ENCODE results near the gene USH1C.

The USH1C gene

GRCh38 chr11:17506314-17506713, 37.9 kb downstream of the USH1C start:
- Histone ChIP-seq H3K9me3 (ENCODE audit: control insufficient read depth, insufficient read depth, low read length) (no peaks in the 10 kb centered on the region), H3K27me3 (ENCODE audit: control insufficient read depth, insufficient read depth, low read length) (no peaks in the 10 kb centered on the region)

DNA sequence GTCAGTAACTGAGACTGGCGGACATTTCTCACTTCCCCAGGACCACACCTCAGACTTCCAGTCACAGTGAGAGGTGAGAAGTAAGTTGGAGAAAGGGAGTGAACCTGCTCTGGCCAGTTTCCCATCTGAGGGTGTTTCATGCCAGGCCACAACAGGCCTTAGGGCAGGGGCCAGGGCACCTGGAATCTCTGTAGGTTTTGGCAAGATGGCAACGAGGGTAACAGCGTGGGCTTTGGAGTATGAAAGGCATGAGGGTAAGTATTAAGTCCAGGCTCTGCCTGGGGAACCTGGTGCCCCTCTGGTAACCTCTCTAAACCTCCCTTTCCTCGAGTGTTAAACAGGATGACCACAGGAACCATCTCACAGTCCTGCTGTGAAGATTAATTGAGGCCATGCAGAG, 39.1 kb downstream of the USH1C start:
- H3K9ac ChIP-seq (ENCODE audit: low read depth, low read length): no peak overlapping the region
- H3K36me3 ChIP-seq (ENCODE audit: control insufficient read depth, insufficient read depth, low read length): no peaks in the 10 kb centered on the region
- no peaks in the 10 kb centered on the region for H3K4me1 ChIP-seq (ENCODE audit: control insufficient read depth, insufficient read depth, low read length)
- no peak overlapping the region for H3K4me3 ChIP-seq (ENCODE audit: low read depth, low read length)
- H3K27me3 ChIP-seq (ENCODE audit: control insufficient read depth, insufficient read depth, low read length): no peaks in the 10 kb centered on the region
- no peaks in the 10 kb centered on the region for H3K9me3 ChIP-seq (ENCODE audit: control insufficient read depth, insufficient read depth, low read length)

More at GRCh38 chr11:17506314-17506713, 37.9 kb downstream of the USH1C start:
- no peak overlapping the region for H3K4me3 ChIP-seq (ENCODE audit: low read depth, low read length)
- H3K36me3 ChIP-seq (ENCODE audit: control insufficient read depth, insufficient read depth, low read length): no peaks in the 10 kb centered on the region
- peaks cover 2% of the 10 kb centered on the region for H3K4me1 ChIP-seq (ENCODE audit: control insufficient read depth, insufficient read depth, low read length)
- no peak overlapping the region for H3K9ac ChIP-seq (ENCODE audit: low read depth, low read length)

DNA sequence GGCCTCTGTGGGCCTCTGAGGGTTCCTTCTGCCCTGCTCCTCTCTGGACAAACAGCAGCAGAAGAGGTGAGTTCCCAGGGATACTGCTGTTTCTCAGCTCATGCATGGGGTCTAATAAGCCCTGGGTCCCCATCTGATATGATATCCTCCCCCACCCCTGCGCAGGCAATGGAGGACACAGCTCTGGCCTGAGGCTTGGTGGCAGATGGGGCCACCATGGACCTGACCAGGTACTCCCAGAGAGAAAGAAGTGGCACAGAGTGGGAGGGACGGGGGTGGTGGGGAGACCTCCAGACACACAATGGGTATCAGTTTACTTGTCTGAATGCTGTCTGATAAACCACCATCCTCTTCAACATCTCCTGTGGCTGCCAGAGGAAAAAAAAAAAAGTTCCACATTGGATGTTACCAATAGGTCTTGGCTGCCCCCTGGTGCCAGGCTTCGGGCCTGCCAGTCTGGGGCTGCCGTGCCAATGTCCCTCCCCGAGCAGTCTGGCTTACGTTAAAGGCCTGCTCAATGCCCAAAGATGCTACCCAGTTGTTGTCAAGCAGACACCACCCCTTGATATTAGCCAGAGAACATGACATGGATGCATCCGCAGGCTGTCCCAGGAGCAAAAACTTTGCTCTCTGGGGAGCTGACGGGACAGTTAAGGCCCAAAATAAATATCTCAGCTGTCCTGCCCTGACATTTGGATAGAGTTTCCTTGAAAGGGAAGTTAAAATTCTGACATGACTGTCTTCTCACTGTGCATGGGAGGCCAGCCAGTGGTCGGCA, 39.7 kb downstream of the USH1C start:
- no peak overlapping the region for H3K9ac ChIP-seq (ENCODE audit: low read depth, low read length)
- H3K9me3 ChIP-seq (ENCODE audit: control insufficient read depth, insufficient read depth, low read length): no peaks in the 10 kb centered on the region
- H3K4me3 ChIP-seq (ENCODE audit: low read depth, low read length): no peak overlapping the region
- no peaks in the 10 kb centered on the region for H3K36me3 ChIP-seq (ENCODE audit: control insufficient read depth, insufficient read depth, low read length)
- no peaks in the 10 kb centered on the region for H3K27me3 ChIP-seq (ENCODE audit: control insufficient read depth, insufficient read depth, low read length)
- no peaks in the 10 kb centered on the region for H3K4me1 ChIP-seq (ENCODE audit: control insufficient read depth, insufficient read depth, low read length)

- Histone ChIP-seq H3K4me1 (ENCODE audit: control insufficient read depth, insufficient read depth, low read length) (no peaks in the 10 kb centered on the region), H3K36me3 (ENCODE audit: control insufficient read depth, insufficient read depth, low read length) (no peaks in the 10 kb centered on the region), H3K27me3 (ENCODE audit: control insufficient read depth, insufficient read depth, low read length) (no peaks in the 10 kb centered on the region), H3K9ac (ENCODE audit: low read depth, low read length) (no peak overlapping the region), H3K9me3 (ENCODE audit: control insufficient read depth, insufficient read depth, low read length) (no peaks in the 10 kb centered on the region), H3K4me3 (ENCODE audit: low read depth, low read length) (no peak overlapping the region)
These were observed 41.6 kb downstream of the USH1C start for GRCh38 chr11:17502630-17503029.

GRCh38 chr11:17500673-17501072, 43.5 kb downstream of the USH1C start:
- Histone ChIP-seq H3K9ac (ENCODE audit: low read depth, low read length) (no peak overlapping the region), H3K36me3 (ENCODE audit: control insufficient read depth, insufficient read depth, low read length) (no peaks in the 10 kb centered on the region), H3K27me3 (ENCODE audit: control insufficient read depth, insufficient read depth, low read length) (no peaks in the 10 kb centered on the region), H3K4me3 (ENCODE audit: low read depth, low read length) (no peak overlapping the region), H3K9me3 (ENCODE audit: control insufficient read depth, insufficient read depth, low read length) (no peaks in the 10 kb centered on the region), H3K4me1 (ENCODE audit: control insufficient read depth, insufficient read depth, low read length) (no peaks in the 10 kb centered on the region)

DNA sequence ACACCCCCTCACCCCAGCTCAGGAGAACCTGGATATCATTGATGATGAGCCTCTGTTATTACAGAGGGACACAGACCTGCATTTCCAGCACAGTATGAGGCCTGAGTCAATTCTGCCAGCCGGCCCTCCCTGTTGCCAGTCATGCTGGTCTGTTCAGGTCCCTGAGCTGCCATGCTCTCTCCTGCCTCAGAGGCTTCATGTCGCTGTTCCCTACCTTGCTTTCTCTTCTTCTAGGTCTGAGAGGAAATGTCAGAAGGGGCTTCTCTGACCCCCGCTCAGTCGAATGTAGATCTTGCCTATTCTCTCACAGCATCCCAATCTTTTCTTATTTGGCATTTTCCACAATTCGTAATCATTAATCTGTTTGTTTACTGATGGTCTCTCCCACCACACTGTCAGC, 45.7 kb downstream of the USH1C start:
- H3K36me3 ChIP-seq (ENCODE audit: control insufficient read depth, insufficient read depth, low read length): no peaks in the 10 kb centered on the region
- no peaks in the 10 kb centered on the region for H3K4me1 ChIP-seq (ENCODE audit: control insufficient read depth, insufficient read depth, low read length)
- H3K27me3 ChIP-seq (ENCODE audit: control insufficient read depth, insufficient read depth, low read length): no peaks in the 10 kb centered on the region
- H3K4me3 ChIP-seq (ENCODE audit: low read depth, low read length): no peak overlapping the region
- H3K9ac ChIP-seq (ENCODE audit: low read depth, low read length): no peak overlapping the region
- no peaks in the 10 kb centered on the region for H3K9me3 ChIP-seq (ENCODE audit: control insufficient read depth, insufficient read depth, low read length)

GRCh38 chr11:17498058-17498457, 46.2 kb downstream of the USH1C start:
- Histone ChIP-seq H3K27me3 (ENCODE audit: control insufficient read depth, insufficient read depth, low read length) (no peaks in the 10 kb centered on the region), H3K9ac (ENCODE audit: low read depth, low read length) (no peak overlapping the region), H3K4me1 (ENCODE audit: control insufficient read depth, insufficient read depth, low read length) (no peaks in the 10 kb centered on the region), H3K4me3 (ENCODE audit: low read depth, low read length) (no peak overlapping the region), H3K36me3 (ENCODE audit: control insufficient read depth, insufficient read depth, low read length) (no peaks in the 10 kb centered on the region), H3K9me3 (ENCODE audit: control insufficient read depth, insufficient read depth, low read length) (no peaks in the 10 kb centered on the region)

- no peaks in the 10 kb centered on the region for H3K27me3 ChIP-seq (ENCODE audit: control insufficient read depth, insufficient read depth, low read length)
- H3K4me1 ChIP-seq (ENCODE audit: control insufficient read depth, insufficient read depth, low read length): no peaks in the 10 kb centered on the region
- H3K9ac ChIP-seq (ENCODE audit: low read depth, low read length): no peak overlapping the region
- H3K36me3 ChIP-seq (ENCODE audit: control insufficient read depth, insufficient read depth, low read length): no peaks in the 10 kb centered on the region
- H3K4me3 ChIP-seq (ENCODE audit: low read depth, low read length): no peak overlapping the region
- H3K9me3 ChIP-seq (ENCODE audit: control insufficient read depth, insufficient read depth, low read length): no peaks in the 10 kb centered on the region
These were observed 47.8 kb downstream of the USH1C start for GRCh38 chr11:17496406-17496805.

DNA sequence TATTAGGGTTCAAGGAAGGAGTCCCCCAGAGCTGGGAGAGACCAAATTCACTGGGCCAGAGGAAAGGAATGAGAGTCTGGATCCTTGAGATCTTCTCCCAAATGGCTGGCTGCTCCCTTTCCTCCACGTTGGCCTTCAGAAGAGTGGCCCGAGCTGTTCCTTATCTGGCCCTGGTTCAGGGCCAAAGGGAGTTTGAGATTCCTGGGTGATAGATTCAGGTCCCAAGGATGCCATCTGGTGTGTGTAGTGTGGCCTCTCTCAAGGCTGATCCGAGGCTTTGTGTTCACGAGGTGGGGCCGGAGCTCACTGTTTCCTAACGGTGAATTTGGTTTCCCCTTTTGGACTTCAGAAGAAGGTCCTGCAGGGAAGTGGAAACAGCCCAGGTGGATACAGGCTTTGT, 50.2 kb downstream of the USH1C start:
- Histone ChIP-seq H3K9me3 (ENCODE audit: control insufficient read depth, insufficient read depth, low read length) (no peaks in the 10 kb centered on the region), H3K36me3 (ENCODE audit: control insufficient read depth, insufficient read depth, low read length) (no peaks in the 10 kb centered on the region), H3K4me1 (ENCODE audit: control insufficient read depth, insufficient read depth, low read length) (no peaks in the 10 kb centered on the region), H3K9ac (ENCODE audit: low read depth, low read length) (no peak overlapping the region), H3K27me3 (ENCODE audit: control insufficient read depth, insufficient read depth, low read length) (no peaks in the 10 kb centered on the region), H3K4me3 (ENCODE audit: low read depth, low read length) (no peak overlapping the region)

DNA sequence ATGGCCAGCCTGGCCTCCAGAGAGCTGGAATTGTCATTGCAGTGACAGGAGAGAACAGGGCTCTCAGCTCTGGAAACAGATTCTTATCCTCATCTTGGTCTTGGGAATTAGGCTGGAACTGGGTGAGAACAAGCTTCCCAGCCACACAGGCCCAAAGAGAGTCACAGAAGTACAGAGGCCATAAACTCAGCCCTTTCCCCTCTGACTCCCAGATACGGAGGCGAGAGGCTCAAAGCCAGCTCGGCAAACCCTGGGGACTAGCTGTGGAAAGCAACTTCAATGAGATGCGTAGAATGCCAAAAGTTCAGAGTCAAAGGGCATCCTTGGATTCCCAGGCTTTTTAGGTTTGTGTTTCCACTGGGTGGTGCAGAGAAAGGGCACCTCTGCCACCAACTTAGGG, 53.3 kb downstream of the USH1C start:
- H3K9me3 ChIP-seq (ENCODE audit: control insufficient read depth, insufficient read depth, low read length): no peaks in the 10 kb centered on the region
- H3K4me1 ChIP-seq (ENCODE audit: control insufficient read depth, insufficient read depth, low read length): no peaks in the 10 kb centered on the region
- H3K4me3 ChIP-seq (ENCODE audit: low read depth, low read length): no peak overlapping the region
- no peaks in the 10 kb centered on the region for H3K27me3 ChIP-seq (ENCODE audit: control insufficient read depth, insufficient read depth, low read length)
- no peaks in the 10 kb centered on the region for H3K36me3 ChIP-seq (ENCODE audit: control insufficient read depth, insufficient read depth, low read length)
- H3K9ac ChIP-seq (ENCODE audit: low read depth, low read length): no peak overlapping the region

GRCh38 chr11:17490232-17490631, 54.0 kb downstream of the USH1C start:
- Histone ChIP-seq H3K36me3 (ENCODE audit: control insufficient read depth, insufficient read depth, low read length) (no peaks in the 10 kb centered on the region), H3K9me3 (ENCODE audit: control insufficient read depth, insufficient read depth, low read length) (no peaks in the 10 kb centered on the region), H3K4me1 (ENCODE audit: control insufficient read depth, insufficient read depth, low read length) (no peaks in the 10 kb centered on the region), H3K4me3 (ENCODE audit: low read depth, low read length) (no peak overlapping the region), H3K27me3 (ENCODE audit: control insufficient read depth, insufficient read depth, low read length) (no peaks in the 10 kb centered on the region), H3K9ac (ENCODE audit: low read depth, low read length) (no peak overlapping the region)

DNA sequence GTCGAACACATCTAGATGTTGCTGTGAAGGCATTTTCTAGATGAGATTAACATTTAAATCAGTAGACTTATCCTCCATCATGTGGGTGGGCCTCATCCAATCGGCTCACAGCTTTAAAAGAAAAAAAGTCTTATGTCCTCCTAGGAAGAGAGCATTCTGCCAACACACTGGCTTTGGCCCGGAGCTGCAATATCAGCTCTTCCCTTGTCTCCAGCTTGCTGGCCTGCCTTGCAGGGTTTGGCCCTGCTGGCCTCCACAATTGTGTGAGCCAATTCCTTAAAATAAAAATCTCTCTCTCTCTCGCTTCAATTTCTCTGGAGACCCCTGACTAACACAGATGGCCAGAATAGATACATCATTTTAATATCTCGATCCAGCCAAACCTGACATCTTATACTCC, 54.5 kb downstream of the USH1C start:
- Histone ChIP-seq H3K36me3 (ENCODE audit: control insufficient read depth, insufficient read depth, low read length) (no peaks in the 10 kb centered on the region), H3K9me3 (ENCODE audit: control insufficient read depth, insufficient read depth, low read length) (no peaks in the 10 kb centered on the region), H3K4me3 (ENCODE audit: low read depth, low read length) (no peak overlapping the region), H3K4me1 (ENCODE audit: control insufficient read depth, insufficient read depth, low read length) (no peaks in the 10 kb centered on the region), H3K9ac (ENCODE audit: low read depth, low read length) (no peak overlapping the region), H3K27me3 (ENCODE audit: control insufficient read depth, insufficient read depth, low read length) (no peaks in the 10 kb centered on the region)
